ENCODE results near the gene MAPKBP1. TPM values are rescaled to one million over a fixed set of nuclear protein-coding genes. Genes with fewer than 3 reads are reported as not detected.

MAPKBP1 gene
- total and polyA plus RNA-seq, 8 donors: 8.8 to 41.5 (median 16.8) TPM

GRCh38 chr15:41872166-41872747, 98.0 kb downstream of the MAPKBP1 start:
- DNase-seq: no peak
- Histone ChIP-seq H3K9me3 (no peaks in the 10 kb centered on the region), H3K36me3 (no peaks in the 10 kb centered on the region), H3K27ac (no peak overlapping the region), H3K27me3 (no peaks in the 10 kb centered on the region), H3K4me3 (no peak overlapping the region), H3K4me1 (peaks cover 0 to 9% (median 0%) of the 10 kb centered on the region in 4 donors)
- 93 to 96% (median 93%) methylated on average over 7 to 9 of the region's 9 CpGs for WGBS, 5 donors
- intact Hi-C loops (cut with DNase I; ENCODE audit: low total_unique reads): no loop called here
- TF ChIP-seq EP300 (IDR thresholded peaks at IDR 0.05) (no peak), POLR2A (IDR thresholded peaks at IDR 0.05) (no peak)

GRCh38 chr15:41873711-41874110, 99.4 kb downstream of the MAPKBP1 start:
- TF ChIP-seq POLR2AphosphoS5 (IDR thresholded peaks at IDR 0.05) (no peak), CTCF (IDR thresholded peaks at IDR 0.05) (no peak), EP300 (IDR thresholded peaks at IDR 0.05) (no peak), POLR2A (IDR thresholded peaks at IDR 0.05) (no peak)
- Histone ChIP-seq H3K9me3 (no peaks in the 10 kb centered on the region), H3K27ac (no peak overlapping the region), H3K4me1 (peaks cover 0 to 14% (median 0%) of the 10 kb centered on the region in 4 donors), H3K4me3 (no peak overlapping the region), H3K27me3 (no peaks in the 10 kb centered on the region), H3K36me3 (no peaks in the 10 kb centered on the region)
- intact Hi-C loops (cut with DNase I; ENCODE audit: low total_unique reads): no loop called here
- WGBS, 5 donors: 78 to 87% (median 82%) methylated on average over 6 to 8 of the region's 8 CpGs
- DNase-seq: no peak

GRCh38 chr15:41874736-41875135, 100.5 kb downstream of the MAPKBP1 start:
- no peaks in the 10 kb centered on the region for H3K36me3 ChIP-seq
- TF ChIP-seq EP300 (IDR thresholded peaks at IDR 0.05) (no peak), CTCF (IDR thresholded peaks at IDR 0.05) (no peak), POLR2AphosphoS5 (IDR thresholded peaks at IDR 0.05) (no peak), POLR2A (IDR thresholded peaks at IDR 0.05) (no peak)
- no peak overlapping the region for H3K27ac ChIP-seq
- intact Hi-C loops (cut with DNase I; ENCODE audit: low total_unique reads): no loop called here
- H3K9me3 ChIP-seq: no peaks in the 10 kb centered on the region
- no peaks in the 10 kb centered on the region for H3K27me3 ChIP-seq
- 81 to 94% (median 90%) methylated on average over 7 to 12 of the region's 12 CpGs for WGBS, 5 donors
- no peak overlapping the region for H3K4me3 ChIP-seq
- peaks cover 0 to 14% (median 0%) of the 10 kb centered on the region in 4 donors for H3K4me1 ChIP-seq
- no peak for DNase-seq

GRCh38 chr15:41876007-41876406, 101.7 kb downstream of the MAPKBP1 start:
- Histone ChIP-seq H3K4me1 (peaks cover 0 to 14% (median under 1%) of the 10 kb centered on the region in 4 donors), H3K27ac (no peak overlapping the region), H3K27me3 (peaks cover 0 to 11% (median 0%) of the 10 kb centered on the region in 3 donors), H3K9me3 (no peaks in the 10 kb centered on the region), H3K36me3 (no peaks in the 10 kb centered on the region), H3K4me3 (no peak overlapping the region)
- intact Hi-C loops (cut with DNase I; ENCODE audit: low total_unique reads): no loop called here
- WGBS, 5 donors: 84 to 93% (median 90%) methylated on average over 13 of the region's 13 CpGs
- no peak for DNase-seq
- TF ChIP-seq CTCF (IDR thresholded peaks at IDR 0.05) (no peak), EP300 (IDR thresholded peaks at IDR 0.05) (no peak), POLR2AphosphoS5 (IDR thresholded peaks at IDR 0.05) (no peak), POLR2A (IDR thresholded peaks at IDR 0.05) (no peak)

- H3K4me3 ChIP-seq: no peak overlapping the region
- H3K4me1 ChIP-seq: peaks cover 2 to 18% (median 7%) of the 10 kb centered on the region in 4 donors
- H3K36me3 ChIP-seq: no peaks in the 10 kb centered on the region
- TF ChIP-seq POLR2AphosphoS5 (IDR thresholded peaks at IDR 0.05) (no peak), CTCF (IDR thresholded peaks at IDR 0.05) (no peak), EP300 (IDR thresholded peaks at IDR 0.05) (no peak), POLR2A (IDR thresholded peaks at IDR 0.05) (no peak)
- intact Hi-C loops (cut with DNase I; ENCODE audit: low total_unique reads): no loop called here
- no peaks in the 10 kb centered on the region for H3K9me3 ChIP-seq
- WGBS, 5 donors: 16 to 45% (median 36%) methylated on average over 8 to 12 of the region's 12 CpGs
- peaks cover 0 to 18% (median 4%) of the 10 kb centered on the region in 3 donors for H3K27me3 ChIP-seq
- H3K27ac ChIP-seq: no peak overlapping the region
- DNase-seq: peak in 1 of 2 donors; percentile 52
These were observed 102.4 kb downstream of the MAPKBP1 start for GRCh38 chr15:41876689-41877088.
